GM12865 (cell line): ENCODE results near the gene EIF2B5.

Source experiments
- DNase-seq: peaks from one replicate; pipeline ENCODE4 v3.0.0; 2010; ENCODE audit warnings: low read depth
- H3K4me3 ChIP-seq: 2 replicates; pipeline ENCODE4 v1.5.1; 2011; ENCODE audit warnings: mild to moderate bottlenecking, low read depth, low read length, control low read depth
- CTCF ChIP-seq: IDR thresholded peaks from 2 replicates; pipeline ENCODE4 v1.5.1; 2011; ENCODE audit warnings: low read length, control low read depth, low read depth, inconsistent platforms; ENCODE audit not compliant: insufficient read depth; ENCODE audit errors: missing control alignments

The EIF2B5 gene

GRCh38 chr3:184135149-184135910 is at the start of gene EIF2B5:
Gene EIF2B5, plus strand, starts transcription at chr3:184135358. Its CDS starts 28 bp downstream, at chr3:184135386.
- peak within 1 kb of the TSS; percentile 96 for H3K4me3 ChIP-seq
- peak; percentile 95 for DNase-seq
- TF ChIP-seq CTCF: peak; percentile 39

GRCh38 chr3:184085389-184085852 is 49.7 kb upstream of the EIF2B5 start:
- DNase-seq: peak; percentile 22
- no peak for TF ChIP-seq CTCF
- no peak overlapping the region for H3K4me3 ChIP-seq

- TF ChIP-seq CTCF: no peak
- no peak for DNase-seq
- no peak overlapping the region for H3K4me3 ChIP-seq
Observed at GRCh38 chr3:184092199-184092598, 43.0 kb upstream of the EIF2B5 start.

- no peak for TF ChIP-seq CTCF
- no peak within 1 kb of the TSS for H3K4me3 ChIP-seq
- DNase-seq: no peak
Observed at GRCh38 chr3:184096811-184097383, 38.3 kb upstream of the EIF2B5 start, which contains the start of gene HTR3E. Gene HTR3E, plus strand, starts transcription at chr3:184097064. Its CDS starts 466 bp downstream, at chr3:184097530.

- no peak overlapping the region for H3K4me3 ChIP-seq
- no peak for TF ChIP-seq CTCF
- DNase-seq: no peak
Observed at GRCh38 chr3:184097556-184097955, 37.6 kb upstream of the EIF2B5 start.

- DNase-seq: no peak
- no peak for TF ChIP-seq CTCF
- H3K4me3 ChIP-seq: no peak overlapping the region
Observed at GRCh38 chr3:184099806-184100686, 35.1 kb upstream of the EIF2B5 start.
